Measurements from ENCODE around the gene P3H2.

GRCh38 chr3:190019006-190019405 is 101.7 kb downstream of the P3H2 start:
- TF ChIP-seq, protein P1, sequence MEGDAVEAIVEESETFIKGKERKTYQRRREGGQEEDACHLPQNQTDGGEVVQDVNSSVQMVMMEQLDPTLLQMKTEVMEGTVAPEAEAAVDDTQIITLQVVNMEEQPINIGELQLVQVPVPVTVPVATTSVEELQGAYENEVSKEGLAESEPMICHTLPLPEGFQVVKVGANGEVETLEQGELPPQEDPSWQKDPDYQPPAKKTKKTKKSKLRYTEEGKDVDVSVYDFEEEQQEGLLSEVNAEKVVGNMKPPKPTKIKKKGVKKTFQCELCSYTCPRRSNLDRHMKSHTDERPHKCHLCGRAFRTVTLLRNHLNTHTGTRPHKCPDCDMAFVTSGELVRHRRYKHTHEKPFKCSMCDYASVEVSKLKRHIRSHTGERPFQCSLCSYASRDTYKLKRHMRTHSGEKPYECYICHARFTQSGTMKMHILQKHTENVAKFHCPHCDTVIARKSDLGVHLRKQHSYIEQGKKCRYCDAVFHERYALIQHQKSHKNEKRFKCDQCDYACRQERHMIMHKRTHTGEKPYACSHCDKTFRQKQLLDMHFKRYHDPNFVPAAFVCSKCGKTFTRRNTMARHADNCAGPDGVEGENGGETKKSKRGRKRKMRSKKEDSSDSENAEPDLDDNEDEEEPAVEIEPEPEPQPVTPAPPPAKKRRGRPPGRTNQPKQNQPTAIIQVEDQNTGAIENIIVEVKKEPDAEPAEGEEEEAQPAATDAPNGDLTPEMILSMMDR (IDR thresholded peaks at IDR 0.05), result no peak
- TF ChIP-seq POLR2A (IDR thresholded peaks at IDR 0.05), result no peak
